ENCODE data around the gene TREM1.

The TREM1 gene

DNA sequence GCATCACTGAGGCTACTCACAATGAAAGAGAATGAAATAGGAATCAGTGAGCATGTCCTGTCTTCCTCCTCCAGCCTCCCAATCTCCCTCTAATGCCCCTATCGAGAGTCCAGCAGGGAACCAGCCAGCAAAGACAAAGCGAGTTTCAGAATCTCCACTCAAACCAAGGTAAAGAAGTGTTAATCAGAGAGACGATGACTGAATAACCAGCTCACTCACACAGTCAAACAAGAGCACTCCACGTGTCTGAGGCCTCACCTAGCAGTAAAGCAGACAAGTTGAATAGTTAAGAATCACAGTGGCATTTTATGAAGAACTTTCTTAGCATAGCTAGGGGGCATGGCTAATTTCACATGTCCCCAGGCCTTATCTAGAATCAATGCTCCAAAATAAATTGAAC, 3.3 kb upstream of the TREM1 start (continued):
- TF ChIP-seq, protein P1, sequence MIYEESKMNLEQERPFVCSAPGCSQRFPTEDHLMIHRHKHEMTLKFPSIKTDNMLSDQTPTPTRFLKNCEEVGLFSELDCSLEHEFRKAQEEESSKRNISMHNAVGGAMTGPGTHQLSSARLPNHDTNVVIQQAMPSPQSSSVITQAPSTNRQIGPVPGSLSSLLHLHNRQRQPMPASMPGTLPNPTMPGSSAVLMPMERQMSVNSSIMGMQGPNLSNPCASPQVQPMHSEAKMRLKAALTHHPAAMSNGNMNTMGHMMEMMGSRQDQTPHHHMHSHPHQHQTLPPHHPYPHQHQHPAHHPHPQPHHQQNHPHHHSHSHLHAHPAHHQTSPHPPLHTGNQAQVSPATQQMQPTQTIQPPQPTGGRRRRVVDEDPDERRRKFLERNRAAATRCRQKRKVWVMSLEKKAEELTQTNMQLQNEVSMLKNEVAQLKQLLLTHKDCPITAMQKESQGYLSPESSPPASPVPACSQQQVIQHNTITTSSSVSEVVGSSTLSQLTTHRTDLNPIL (CRISPR knock-in tag; IDR thresholded peaks at IDR 0.05; ENCODE audit: low read depth), result no peak
- TF ChIP-seq, protein P2, sequence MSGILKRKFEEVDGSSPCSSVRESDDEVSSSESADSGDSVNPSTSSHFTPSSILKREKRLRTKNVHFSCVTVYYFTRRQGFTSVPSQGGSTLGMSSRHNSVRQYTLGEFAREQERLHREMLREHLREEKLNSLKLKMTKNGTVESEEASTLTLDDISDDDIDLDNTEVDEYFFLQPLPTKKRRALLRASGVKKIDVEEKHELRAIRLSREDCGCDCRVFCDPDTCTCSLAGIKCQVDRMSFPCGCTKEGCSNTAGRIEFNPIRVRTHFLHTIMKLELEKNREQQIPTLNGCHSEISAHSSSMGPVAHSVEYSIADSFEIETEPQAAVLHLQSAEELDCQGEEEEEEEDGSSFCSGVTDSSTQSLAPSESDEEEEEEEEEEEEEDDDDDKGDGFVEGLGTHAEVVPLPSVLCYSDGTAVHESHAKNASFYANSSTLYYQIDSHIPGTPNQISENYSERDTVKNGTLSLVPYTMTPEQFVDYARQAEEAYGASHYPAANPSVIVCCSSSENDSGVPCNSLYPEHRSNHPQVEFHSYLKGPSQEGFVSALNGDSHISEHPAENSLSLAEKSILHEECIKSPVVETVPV (CRISPR knock-in tag; IDR thresholded peaks at IDR 0.05), result no peak

DNA sequence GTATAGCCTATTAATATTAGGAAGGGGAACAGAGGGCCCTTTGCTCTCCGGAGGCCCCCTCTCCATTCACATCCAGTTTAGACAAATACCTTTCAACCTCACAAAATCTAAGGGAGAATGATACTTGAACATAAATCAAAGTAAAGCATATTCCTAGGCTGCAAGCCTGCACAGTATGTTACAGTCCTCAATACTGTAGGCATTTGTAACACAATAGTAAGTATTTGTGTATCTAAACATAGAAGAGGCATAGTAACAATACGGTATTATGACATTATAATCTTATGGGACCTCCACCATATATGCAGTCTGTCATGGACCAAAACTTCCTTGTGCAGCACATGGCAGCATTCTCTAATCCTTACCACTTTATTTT, 2.3 kb upstream of the TREM1 start:
- TF ChIP-seq ZC3H10 (CRISPR knock-in tag; IDR thresholded peaks at IDR 0.05) (no peak), SNAI2 (CRISPR knock-in tag; IDR thresholded peaks at IDR 0.05) (no peak), BACH2 (CRISPR knock-in tag; IDR thresholded peaks at IDR 0.05; ENCODE audit: borderline replicate concordance) (no peak)
- TF ChIP-seq, protein P3, sequence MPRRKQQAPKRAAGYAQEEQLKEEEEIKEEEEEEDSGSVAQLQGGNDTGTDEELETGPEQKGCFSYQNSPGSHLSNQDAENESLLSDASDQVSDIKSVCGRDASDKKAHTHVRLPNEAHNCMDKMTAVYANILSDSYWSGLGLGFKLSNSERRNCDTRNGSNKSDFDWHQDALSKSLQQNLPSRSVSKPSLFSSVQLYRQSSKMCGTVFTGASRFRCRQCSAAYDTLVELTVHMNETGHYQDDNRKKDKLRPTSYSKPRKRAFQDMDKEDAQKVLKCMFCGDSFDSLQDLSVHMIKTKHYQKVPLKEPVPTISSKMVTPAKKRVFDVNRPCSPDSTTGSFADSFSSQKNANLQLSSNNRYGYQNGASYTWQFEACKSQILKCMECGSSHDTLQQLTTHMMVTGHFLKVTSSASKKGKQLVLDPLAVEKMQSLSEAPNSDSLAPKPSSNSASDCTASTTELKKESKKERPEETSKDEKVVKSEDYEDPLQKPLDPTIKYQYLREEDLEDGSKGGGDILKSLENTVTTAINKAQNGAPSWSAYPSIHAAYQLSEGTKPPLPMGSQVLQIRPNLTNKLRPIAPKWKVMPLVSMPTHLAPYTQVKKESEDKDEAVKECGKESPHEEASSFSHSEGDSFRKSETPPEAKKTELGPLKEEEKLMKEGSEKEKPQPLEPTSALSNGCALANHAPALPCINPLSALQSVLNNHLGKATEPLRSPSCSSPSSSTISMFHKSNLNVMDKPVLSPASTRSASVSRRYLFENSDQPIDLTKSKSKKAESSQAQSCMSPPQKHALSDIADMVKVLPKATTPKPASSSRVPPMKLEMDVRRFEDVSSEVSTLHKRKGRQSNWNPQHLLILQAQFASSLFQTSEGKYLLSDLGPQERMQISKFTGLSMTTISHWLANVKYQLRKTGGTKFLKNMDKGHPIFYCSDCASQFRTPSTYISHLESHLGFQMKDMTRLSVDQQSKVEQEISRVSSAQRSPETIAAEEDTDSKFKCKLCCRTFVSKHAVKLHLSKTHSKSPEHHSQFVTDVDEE (CRISPR knock-in tag; IDR thresholded peaks at IDR 0.05), result no peak

DNA sequence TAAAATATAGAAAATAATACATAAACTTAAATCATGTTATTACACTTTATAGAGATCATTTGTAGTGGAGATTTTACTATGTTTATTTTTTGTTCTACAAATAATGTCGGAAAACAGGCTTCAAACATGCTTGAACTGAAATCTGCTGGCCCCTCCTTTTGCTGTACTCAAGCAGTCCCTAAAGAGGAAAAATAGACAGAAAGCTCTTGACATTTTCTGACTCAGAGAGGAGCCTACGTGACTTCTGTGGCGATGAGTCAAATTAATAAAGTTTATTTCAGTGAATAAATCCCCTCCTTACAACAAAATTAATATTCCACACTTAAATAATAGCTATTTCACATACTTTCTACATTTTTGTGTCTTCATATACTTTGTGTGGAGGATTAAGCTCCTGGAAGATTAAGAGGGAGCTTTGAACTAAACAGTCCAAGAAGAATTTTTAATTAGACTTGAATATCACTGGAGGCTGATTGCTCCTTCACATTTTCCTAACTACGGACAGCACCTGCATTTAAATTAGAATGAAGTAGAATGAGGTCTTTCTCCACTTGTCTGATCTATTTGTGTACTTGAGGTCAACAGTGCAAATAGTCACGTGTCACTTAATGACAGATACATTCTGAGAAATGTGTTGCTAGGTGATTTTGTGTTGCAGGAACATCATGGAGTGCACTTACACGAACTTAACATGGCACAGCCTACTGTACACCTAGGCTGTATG, 1.7 kb upstream of the TREM1 start:
- TF ChIP-seq BACH2 (CRISPR knock-in tag; IDR thresholded peaks at IDR 0.05; ENCODE audit: borderline replicate concordance), result no peak
- TF ChIP-seq ZNF565 (CRISPR knock-in tag; conservative IDR thresholded peaks at IDR 0.05; ENCODE audit: low read depth), result no peak
- no peak for TF ChIP-seq SNAI2 (CRISPR knock-in tag; IDR thresholded peaks at IDR 0.05)
- TF ChIP-seq ZC3H10 (CRISPR knock-in tag; IDR thresholded peaks at IDR 0.05), result no peak
- TF ChIP-seq ZFP30 (CRISPR knock-in tag; IDR thresholded peaks at IDR 0.05), result no peak
- TF ChIP-seq CSDC2 (CRISPR knock-in tag; IDR thresholded peaks at IDR 0.05), result no peak
- TF ChIP-seq, protein P3 (CRISPR knock-in tag; IDR thresholded peaks at IDR 0.05), result no peak
- TF ChIP-seq, protein P2 (CRISPR knock-in tag; IDR thresholded peaks at IDR 0.05), result no peak
- TF ChIP-seq, protein P4, sequence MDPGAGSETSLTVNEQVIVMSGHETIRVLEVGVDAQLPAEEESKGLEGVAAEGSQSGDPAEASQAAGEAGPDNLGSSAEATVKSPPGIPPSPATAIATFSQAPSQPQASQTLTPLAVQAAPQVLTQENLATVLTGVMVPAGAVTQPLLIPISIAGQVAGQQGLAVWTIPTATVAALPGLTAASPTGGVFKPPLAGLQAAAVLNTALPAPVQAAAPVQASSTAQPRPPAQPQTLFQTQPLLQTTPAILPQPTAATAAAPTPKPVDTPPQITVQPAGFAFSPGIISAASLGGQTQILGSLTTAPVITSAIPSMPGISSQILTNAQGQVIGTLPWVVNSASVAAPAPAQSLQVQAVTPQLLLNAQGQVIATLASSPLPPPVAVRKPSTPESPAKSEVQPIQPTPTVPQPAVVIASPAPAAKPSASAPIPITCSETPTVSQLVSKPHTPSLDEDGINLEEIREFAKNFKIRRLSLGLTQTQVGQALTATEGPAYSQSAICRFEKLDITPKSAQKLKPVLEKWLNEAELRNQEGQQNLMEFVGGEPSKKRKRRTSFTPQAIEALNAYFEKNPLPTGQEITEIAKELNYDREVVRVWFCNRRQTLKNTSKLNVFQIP (CRISPR knock-in tag; IDR thresholded peaks at IDR 0.05; ENCODE audit: borderline replicate concordance, low read depth), result no peak
- no peak for TF ChIP-seq ZNF8 (CRISPR knock-in tag; IDR thresholded peaks at IDR 0.05)
- TF ChIP-seq GLIS3 (CRISPR knock-in tag; IDR thresholded peaks at IDR 0.05), result no peak
- TF ChIP-seq ARNTL (CRISPR knock-in tag; IDR thresholded peaks at IDR 0.05; ENCODE audit: borderline replicate concordance, low read depth), result no peak
- TF ChIP-seq, protein P5, sequence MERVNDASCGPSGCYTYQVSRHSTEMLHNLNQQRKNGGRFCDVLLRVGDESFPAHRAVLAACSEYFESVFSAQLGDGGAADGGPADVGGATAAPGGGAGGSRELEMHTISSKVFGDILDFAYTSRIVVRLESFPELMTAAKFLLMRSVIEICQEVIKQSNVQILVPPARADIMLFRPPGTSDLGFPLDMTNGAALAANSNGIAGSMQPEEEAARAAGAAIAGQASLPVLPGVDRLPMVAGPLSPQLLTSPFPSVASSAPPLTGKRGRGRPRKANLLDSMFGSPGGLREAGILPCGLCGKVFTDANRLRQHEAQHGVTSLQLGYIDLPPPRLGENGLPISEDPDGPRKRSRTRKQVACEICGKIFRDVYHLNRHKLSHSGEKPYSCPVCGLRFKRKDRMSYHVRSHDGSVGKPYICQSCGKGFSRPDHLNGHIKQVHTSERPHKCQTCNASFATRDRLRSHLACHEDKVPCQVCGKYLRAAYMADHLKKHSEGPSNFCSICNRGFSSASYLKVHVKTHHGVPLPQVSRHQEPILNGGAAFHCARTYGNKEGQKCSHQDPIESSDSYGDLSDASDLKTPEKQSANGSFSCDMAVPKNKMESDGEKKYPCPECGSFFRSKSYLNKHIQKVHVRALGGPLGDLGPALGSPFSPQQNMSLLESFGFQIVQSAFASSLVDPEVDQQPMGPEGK (CRISPR knock-in tag; IDR thresholded peaks at IDR 0.05; ENCODE audit: borderline replicate concordance), result no peak
- no peak for TF ChIP-seq ISL1 (CRISPR knock-in tag; IDR thresholded peaks at IDR 0.05)
- TF ChIP-seq, protein P1 (CRISPR knock-in tag; IDR thresholded peaks at IDR 0.05; ENCODE audit: low read depth), result no peak
- no peak for TF ChIP-seq PPARA (CRISPR knock-in tag; IDR thresholded peaks at IDR 0.05; ENCODE audit: borderline replicate concordance)
- TF ChIP-seq ZNF70 (CRISPR knock-in tag; IDR thresholded peaks at IDR 0.05), result no peak
- TF ChIP-seq TCF4 (CRISPR knock-in tag; IDR thresholded peaks at IDR 0.05; ENCODE audit: borderline replicate concordance), result no peak
- ATAC-seq, result no peak

More for the DNA sequence above, 2.3 kb upstream of the TREM1 start:
- ATAC-seq, result no peak
